Activated effector memory CD4-positive, alpha-beta T cell treated with anti-CD3 and anti-CD28 coated beads, Interleukin-2, amount 50 U/mL, for 16 hours (primary cell): ENCODE measurements around the gene ADGRA1.
"Not testable (repeated sequence)": the region's sequence is repeated elsewhere in the genome, so short reads cannot be mapped to it uniquely, and the experiment has no call there.

Source experiments
- DNase-seq: peaks from one replicate; pipeline ENCODE4 v3.0.0-alpha.2; 2020

ADGRA1 gene

GRCh38 chr10:133087679-133088178, at the start of gene ADGRA1:
Gene ADGRA1 (plus strand): TSS chr10:133087924. CDS start chr10:133088910, 986 bp downstream.
- no peak for DNase-seq

DNA sequence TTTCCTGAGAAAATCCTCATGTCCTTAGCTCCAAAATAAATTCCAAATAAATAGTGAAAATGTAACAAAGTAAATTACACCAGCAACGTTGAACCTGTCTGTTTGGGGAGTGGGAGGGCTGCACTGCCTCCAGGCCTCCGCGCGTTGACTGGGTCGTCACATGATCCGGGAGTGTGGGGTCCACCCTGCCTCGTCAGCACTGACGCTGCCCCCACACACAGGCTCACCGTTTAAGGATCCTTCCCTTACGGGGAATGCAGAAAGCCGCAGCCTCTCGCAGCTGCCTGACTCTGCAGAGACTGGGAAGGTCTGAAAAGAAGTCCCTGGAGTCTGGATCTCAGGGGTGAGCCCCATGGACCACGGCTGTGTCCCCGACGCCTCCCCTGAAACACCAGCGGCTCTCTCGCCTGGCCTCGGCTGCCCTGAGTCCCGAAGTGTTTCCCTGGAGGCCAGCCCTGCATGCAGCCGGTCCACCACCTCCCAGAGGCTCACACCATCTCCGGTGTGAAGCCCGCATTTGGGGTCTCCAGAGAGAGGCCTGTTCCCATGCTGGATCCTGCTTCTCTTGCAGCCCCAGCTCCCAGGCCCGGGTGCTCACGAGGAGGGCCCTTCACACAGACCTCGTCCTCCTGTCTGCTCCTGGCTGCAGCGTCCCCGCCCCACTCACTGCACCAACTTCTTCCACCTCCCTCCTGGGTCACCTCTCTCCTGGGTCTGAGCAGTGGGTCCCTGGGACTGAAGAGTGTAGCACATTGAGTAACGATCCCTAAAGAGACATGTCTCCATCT, 49.5 kb upstream of the ADGRA1 start:
- no peak for DNase-seq

DNA sequence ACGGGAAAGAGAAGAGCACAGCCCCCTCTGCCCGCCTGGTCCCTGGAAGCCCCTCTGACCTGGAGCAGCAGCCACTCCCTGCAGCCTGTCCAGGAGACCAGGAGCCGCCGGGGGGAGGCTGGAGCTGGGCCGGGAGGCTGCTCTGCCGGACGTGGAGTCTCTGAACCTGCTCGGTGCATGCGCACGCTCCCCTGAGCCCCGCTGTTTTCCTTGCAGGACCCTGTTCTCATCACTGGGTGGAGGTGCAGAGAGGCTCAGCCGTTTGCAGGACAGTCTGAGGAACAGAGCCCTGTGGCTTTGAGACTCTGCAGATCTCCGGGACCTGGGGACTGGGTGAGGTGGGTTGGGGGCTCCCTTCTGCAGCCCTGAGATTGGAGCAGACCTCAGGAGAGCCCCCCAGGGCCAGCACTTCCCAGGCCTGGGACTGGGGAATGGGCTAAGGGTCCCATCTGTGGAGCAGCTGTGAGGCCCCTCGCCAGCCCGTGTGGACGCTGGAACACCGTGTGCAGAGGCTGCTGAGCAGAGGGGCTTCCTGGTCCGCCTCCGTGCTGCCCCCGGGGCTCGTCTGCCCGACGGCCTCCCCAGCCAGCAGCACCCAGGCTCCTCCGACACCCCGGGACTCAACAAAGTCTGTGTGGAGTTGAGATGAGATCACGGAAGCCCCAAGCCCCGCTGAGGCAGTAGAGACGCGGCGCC, 48.5 kb upstream of the ADGRA1 start:
- DNase-seq: no peak

- no peak for DNase-seq
Observed at GRCh38 chr10:133039803-133040165, 47.9 kb upstream of the ADGRA1 start.

DNA sequence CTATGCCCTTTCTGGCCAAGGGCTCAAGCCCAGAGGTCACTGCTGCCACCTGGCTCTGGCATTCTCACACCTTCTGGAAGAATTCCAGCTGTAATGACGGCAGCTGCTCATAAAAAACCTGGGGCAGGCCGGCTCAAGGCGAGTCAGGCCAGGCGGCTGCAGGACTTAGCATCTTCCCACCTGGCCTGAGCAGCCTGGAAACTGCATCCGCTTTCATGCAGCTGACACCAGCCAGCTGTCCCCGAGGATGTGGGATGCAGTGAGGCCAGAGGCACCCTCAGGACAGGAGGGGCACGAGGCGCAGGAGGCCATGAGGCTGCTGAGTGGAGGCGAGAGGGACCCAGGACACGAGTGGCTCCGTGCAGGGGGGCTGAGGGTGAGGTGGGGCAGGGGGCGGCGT, 47.5 kb upstream of the ADGRA1 start:
- no peak for DNase-seq

DNA sequence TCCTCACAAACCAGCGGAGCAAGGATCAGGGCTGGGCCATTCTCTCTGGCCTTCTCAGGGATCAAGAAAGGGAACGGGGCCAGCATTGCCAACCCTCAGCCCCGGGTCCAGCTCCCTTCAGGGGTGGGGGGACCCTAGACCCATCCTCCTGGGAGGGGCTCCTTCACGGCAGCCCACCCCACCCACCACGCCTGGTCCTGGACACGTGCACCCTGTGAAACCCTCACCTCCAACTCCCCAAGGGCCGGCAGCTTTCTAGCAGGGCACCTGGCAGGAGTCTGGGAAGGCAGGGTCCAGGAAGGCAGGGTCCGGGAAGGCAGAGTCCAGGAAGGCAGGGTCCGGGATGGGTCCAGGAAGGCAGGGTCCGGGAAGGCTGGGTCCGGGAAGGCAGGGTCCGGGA, 46.6 kb upstream of the ADGRA1 start:
- no peak for DNase-seq

DNA sequence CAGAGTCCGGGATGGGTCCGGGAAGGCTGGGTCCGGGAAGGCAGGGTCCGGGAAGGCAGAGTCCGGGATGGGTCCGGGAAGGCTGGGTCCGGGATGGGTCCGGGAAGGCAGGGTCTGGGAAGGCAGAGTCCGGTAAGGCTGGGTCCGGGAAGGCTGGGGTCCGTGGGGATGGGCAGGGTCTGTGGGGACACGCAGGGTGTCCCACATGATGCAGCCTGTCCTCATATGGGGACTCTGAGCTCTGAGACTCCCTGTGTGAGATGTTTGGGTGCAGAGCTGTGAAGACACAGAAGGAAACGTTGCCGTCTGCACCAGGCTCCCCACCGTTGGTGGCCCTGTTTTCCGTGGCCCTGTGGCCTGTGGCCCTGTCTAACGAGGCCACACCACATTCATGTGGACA, 45.7 kb upstream of the ADGRA1 start:
- DNase-seq: no peak

DNA sequence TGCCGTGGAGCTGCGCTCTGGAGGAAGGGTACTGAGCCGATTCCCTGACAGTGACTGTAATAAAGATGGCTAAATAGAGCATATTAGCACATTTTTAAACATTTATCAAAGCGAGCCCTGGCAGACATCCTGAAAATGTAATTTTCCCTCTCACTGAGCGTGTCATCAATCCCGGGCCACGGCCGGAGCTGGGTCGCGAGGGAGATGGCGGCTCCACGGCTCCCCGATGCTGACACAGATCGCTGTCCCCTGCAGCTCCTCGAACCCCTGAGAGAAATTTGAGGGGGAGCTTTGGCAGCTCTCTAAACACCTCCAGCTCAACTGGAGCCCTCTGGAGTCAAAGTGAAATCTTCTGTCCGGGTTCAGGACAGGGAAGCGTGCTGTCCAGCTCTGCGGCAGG, 44.9 kb upstream of the ADGRA1 start:
- DNase-seq: no peak

GRCh38 chr10:133043541-133044225, 44.0 kb upstream of the ADGRA1 start:
- DNase-seq: no peak

DNA sequence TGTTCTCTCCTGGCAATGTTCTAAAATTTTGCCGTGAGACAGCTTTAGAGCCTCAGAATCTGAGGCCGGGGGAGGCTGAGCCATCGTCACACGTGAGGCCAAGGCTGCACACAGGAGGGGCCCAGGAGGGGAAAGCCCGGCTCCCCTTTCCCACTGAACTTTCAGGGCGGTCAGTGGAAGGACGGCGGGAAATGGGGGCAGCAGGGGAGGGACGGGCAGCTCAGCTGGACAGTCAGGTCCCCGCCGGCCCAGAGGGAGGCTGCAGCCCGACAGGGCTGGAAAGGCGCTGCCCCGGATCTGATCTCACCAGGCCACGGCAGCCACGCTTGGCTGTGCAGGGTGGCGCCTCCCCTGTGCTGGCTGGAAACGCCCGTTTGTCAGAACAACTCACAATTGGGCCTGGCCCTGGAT, 43.3 kb upstream of the ADGRA1 start:
- no peak for DNase-seq

GRCh38 chr10:133045556-133046389, 42.0 kb upstream of the ADGRA1 start:
- DNase-seq: no peak

DNA sequence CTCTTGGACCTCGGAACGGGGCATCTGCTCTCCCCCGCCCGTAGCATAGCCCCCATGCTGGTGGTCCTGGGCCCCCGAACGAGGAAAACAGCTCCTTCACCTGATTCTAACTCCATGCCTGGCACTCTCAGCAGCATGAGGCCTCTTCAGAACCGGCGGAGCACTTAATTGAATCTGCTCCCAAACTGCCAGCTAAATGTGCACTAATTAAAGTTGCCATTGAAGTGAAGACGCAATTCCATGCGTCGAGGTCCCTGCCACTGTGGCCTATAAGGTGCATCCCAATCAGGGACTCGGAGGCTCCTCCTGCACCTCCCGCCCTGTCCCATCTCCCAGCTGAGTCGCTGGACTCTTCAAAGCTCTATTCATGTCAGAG, 41.3 kb upstream of the ADGRA1 start:
- no peak for DNase-seq

DNA sequence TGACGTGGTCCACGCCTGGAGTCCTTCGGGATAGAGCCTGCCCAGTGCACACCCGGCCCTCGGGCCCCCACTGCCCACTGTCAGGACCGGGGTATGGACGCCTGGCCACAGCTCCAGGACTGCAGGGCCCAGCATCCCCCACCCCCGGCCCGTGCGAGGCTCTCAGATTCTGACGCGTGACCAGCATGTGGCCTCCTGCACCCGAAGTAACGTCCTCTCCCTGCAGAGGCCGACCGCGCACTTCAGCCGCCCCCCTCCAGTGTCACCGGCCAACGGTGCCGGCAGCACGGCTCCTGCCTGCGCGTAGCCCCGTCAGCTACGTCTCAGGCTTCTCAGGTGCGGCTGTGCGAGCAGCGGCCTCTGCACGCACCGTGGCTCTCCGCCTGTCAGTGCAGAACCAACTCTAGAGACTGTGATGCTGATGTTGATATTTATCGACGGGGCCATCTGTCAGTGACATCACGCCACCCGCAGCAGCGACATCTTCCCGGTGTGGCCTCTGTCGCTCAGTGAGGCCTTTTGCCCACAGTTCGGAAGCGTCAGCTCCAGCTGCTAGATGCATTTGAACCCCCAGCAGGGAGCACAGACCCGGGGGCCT, 40.1 kb upstream of the ADGRA1 start:
- no peak for DNase-seq

DNA sequence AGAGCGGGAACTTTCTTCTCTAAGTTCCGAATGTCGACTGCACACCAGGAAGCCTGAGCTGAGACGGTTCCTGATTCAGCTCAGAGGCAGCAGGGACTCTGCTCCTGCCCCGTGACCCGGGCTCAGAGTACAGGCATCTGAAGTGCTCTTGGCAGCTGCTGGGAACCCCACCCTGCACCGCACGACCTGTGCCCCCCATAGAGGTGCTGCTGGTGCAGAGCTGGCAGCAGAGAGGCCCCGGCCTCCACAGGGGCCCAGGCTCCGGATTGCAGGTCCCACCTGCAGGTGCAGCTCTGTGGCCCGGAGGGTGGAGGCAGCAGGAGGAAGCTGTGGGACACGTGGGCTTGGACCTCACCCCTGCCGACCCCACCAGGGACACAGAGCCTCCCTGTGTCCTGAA, 39.5 kb upstream of the ADGRA1 start:
- DNase-seq: no peak

DNA sequence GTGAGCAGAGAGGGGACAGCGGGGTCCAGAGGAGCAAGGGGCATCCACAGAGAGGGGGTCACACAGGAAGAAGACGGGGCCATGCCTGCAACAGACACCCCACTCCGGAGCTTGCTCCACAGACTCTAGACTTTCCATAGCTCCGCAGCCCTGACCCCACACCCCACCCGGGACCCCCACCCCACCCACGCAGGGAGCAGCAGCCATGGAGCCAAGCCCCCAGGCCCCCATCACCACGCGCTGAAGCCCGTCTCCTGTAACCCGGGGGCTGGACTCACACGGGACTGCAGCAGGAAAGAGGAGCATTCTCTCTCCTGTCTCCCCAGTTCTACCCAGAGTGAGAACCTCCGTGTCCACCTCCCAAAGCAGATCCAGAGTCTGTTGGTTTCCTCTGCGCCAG, 38.8 kb upstream of the ADGRA1 start:
- DNase-seq: no peak

- no peak for DNase-seq
Observed at GRCh38 chr10:133049639-133050038, 38.1 kb upstream of the ADGRA1 start.

DNA sequence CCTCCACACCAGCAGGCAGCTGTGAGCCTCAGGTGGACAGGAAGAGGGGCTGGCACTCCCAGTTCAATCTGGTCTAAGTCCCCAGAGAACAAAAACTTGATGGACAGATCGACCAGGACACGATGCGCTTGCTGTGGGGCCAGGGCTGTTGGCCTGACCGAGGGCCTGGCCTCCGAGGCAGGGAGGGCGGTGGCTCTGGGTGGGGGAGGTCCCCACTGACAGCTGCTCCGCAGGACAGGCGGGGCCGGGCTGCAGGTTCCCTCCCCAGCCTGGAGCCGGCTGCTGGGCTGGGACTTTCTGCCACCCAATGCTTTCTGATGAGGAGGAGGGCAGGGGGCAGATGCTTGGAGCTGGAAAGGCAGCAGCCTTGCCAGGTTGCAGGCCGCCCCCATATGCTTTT, 37.4 kb upstream of the ADGRA1 start:
- DNase-seq: no peak

- DNase-seq: no peak
Observed at GRCh38 chr10:133052076-133052475, 35.6 kb upstream of the ADGRA1 start.

DNA sequence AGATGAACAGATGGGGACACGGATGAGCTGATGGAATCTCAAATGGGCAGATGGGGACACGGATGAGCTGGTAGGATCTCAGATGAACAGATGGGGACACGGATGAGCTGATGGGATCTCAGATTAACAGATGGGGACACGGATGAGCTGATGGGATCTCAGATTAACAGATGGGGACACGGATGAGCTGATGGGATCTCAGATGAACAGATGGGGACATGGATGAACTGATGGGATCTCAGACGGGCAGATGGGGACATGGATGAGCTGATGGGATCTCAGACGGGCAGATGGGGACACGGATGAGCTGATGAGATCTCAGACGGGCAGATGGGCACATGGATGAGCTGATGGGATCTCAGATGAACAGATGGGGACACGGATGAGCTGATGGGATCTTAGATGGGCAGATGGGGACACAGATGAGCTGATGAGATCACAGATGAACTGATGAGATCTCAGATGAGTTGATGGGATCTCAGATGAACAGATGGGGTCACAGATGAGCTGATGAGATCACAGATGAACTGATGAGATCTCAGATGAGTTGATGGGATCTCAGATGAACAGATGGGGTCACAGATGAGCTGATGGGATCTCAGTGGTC, 34.1 kb upstream of the ADGRA1 start:
- not testable (repeated sequence) for DNase-seq

DNA sequence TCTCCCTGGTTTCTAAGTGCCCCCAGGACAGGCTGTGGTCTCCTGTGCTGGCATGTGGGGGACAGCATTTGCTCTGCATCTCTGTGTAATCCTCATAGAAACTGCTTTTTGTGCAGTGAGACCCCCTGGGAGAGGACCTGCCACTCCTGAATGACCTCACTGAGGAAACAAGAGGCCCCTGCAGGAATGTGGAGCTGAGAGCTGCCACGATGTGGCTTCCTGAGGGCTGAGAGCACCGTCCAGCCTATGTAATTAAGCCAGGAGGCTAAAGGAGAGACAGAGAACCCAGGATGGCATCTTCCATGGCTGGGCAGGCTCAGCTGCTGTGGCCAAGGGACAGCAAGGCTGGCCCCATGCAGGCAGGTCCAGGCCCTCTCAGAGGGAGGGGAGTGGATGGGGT, 32.3 kb upstream of the ADGRA1 start:
- DNase-seq: no peak

- no peak for DNase-seq
Observed at GRCh38 chr10:133056001-133056400, 31.7 kb upstream of the ADGRA1 start.

- no peak for DNase-seq
Observed at GRCh38 chr10:133056651-133057178, 31.0 kb upstream of the ADGRA1 start.
